ENCODE data around the gene LDHB.
"Not testable (repeated sequence)": the region's sequence is repeated elsewhere in the genome, so short reads cannot be mapped to it uniquely, and the experiment has no call there.

The LDHB gene

DNA sequence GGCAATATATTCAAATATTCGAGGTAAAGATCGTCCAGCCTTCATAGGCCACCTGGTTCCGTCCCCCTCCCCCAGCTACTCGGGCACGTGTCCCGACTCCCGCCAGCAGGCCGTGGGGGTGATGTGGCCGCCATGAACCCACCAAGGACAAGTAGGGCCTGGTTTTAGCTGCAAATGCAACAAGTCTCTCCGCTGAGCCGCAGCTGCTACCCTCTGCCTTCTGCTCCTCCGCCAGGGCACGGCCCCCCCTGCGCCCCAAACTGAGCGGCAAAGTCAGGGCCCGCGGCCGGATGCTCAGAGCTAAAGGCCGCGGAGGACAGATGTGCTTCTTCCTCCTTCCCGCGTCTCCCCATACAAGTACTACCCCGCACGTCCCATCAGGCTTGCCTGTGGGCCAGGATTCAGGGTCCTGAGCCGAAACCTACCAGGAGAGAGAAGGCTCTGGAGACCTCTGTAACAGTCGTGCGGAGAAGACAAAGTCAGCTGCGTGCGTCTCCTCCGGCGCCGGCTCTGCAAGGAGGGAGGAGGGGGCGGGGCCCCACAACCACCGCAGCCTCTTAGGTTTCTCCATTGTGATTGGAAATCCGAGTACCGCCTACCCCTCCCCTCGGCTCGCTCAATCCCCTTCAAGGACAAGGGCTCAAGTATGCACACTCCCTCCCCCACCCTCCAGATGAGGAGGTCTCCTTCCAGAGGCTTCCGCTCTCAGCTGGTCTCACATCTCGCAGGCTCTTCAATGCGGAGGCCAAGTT is at the start of gene LDHB:
Gene LDHB, minus strand, starts transcription at position 517 of the 752 bp plus-strand sequence. CDS start 3,171 bp downstream, outside the sequence.
- peak; percentile 90 for DNase-seq

DNA sequence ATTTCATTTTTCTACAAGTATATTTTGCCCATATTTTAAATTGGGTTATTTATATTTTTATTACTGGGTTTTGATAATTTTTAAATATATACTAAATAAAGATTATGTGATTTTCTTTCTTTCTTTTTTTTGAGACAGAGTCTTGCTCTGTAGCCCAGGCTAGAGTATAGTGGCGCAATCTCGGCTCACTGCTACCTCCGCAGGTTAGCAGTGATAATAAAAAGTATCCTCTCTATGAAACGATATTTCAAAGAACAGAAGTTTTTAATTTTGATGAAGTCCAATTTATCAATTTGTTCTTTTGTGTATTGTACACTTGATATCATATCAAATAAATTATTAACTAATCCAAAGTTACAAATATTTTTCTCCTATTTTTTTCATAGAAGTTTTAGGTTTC is 47.2 kb upstream of the LDHB start:
- DNase-seq = no peak

DNA sequence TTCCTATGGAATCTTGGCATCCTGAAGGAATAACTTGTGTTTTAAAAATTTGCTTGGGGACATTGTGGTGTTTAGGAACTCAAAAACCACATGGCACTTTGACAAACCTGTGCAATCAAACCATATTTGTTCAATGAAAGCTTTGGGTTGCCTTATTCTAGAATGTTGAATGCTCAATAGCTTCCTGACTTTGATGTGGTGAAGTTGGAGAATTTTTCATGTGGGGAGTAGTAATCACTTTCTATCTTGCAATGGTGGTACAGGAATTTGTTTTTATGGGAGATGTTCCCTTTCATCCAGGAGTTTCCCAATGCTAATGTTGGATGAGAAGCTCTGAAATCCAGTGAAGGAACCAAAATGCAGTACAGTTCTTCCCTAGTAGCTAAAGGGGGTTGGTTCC is 42.2 kb upstream of the LDHB start:
- no peak for DNase-seq

DNA sequence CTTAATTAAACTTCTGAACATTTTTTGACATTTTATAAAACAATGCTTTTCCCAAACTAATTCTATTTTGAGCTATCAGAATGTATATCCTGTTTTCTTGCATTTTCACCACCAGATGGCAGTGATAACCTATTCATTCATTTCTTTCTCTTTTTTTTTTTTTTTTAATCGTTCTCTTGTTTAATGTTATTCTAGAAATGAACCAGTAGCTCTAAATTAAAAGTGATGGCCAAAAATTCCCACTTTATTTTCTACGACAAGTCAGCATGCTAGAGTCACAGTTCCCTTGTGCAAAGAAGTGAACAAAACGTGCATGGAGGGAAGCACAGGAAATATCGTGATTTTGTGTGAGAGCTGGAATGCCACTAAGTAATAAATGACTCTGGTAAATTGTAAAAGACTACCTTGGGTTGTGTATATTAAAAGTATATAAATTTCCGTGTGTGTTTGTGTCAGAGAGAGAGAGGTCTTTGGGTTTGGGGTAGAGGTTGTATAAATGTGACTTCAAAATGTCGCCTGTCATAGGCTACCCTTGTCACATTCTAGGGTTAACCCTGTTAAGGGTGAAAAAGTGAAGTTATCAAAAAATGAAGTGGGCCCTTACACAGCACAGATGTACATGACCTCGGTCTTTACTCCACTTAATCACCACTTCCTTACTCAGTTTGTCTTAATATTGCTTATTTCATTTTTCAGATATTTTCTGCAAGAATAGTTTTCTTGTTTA is 40.4 kb upstream of the LDHB start:
- DNase-seq = peak; percentile 20

DNA sequence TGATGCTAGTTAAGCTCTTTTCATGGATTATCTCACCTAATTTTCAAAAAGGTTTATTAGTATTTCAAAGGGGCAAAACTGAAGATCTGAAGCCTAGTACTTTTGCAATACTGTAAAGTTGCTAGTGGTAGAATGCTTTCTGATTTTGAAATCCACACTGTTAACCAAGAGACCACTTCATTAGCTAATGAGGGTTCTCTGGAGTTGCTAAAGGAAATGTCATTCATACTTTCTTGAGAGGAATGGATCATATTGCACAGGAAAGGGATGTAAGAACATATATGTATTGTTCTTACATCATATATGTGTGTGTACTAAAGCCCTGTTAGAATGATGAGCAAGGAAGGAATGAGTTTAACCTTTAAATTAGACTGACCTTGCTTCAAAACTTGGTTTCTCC is 39.0 kb upstream of the LDHB start:
- no peak for DNase-seq

DNA sequence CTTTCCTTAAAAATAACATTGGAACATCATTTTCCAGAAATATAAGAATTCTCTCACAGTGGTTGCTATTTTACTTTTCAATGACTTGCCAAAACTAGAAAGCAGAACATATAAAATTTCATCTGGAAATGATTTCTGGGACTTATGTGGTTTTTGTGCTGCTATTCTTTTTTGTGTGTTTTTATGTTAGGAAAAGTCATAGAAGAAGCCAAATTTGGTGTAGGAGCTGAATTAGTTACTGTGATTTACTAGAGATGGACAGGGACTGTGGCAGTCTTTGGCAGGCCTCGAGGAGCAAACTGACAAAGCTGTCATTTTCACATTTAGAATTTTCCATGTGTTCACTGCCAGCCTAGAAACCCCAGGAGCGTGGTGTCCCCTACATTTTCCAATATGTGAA is 38.3 kb upstream of the LDHB start:
- no peak for DNase-seq

DNA sequence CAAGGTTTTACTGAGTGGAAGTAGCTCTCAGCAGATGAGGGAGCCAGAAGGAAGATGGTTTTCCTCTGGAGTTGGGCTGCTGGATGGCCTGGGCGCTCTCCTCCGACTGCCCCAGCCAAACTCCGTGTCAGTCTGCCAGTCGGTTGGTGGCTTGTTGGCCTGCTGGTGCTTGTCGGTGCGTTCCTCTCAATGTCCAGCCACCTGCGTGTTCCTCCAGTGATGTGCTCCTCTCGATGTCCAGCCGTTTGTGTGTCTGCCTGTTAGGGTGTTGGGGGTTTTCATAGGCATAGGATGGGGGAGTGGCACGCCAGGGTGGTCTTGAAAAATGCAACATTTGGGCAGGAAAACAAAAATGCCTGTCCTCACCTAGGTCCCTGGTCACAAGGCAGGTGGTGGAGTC is 37.0 kb upstream of the LDHB start:
- no peak for DNase-seq

DNA sequence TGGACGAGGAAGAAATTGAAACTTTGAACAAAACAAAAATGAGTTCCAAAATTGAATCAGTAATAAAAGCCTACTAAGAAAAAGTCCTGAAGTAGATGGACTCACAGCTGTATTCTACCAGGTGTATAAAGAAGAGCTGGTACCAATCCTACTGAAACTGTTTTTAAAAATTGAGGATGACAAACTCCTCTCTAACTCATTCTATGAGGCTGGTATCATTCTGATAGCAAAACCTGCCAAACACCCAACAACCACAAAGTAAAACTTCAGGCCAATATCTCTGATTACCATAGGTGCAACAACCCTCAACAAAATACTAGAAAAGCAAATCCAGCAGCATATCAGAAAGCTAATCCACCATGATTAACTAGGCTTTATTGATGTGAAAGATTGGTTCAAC is 33.9 kb upstream of the LDHB start:
- DNase-seq = no peak

DNA sequence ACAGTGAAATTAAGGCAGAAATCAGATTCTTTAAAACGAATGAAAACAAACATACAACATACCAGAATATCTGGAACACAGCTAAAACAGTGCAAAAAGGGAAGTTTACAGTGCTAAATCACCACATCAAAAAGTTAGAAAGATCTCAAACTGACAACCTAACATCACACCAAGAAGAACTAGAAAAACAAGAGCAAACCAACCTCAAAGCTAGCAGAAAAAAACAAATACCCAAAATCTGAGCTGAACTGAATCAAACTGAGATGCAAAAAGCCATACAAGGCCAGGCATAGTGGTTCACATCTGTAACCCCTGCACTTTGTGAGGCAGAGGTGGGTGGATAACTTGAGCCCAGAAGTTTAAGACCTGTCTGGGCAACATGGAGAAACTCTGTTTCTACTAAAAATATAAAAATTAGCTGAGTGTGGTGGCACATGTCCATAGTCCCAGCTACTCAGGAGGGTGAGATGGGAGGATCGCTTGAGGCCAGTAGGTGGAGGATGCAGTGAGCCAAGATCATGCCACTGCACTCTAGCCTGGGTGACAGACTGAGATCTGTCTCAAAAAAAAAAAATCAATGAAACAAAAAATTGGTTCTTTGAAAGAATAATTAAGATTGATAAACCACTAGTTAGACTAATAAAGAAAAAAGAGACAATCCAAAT is 33.2 kb upstream of the LDHB start:
- no peak for DNase-seq

DNA sequence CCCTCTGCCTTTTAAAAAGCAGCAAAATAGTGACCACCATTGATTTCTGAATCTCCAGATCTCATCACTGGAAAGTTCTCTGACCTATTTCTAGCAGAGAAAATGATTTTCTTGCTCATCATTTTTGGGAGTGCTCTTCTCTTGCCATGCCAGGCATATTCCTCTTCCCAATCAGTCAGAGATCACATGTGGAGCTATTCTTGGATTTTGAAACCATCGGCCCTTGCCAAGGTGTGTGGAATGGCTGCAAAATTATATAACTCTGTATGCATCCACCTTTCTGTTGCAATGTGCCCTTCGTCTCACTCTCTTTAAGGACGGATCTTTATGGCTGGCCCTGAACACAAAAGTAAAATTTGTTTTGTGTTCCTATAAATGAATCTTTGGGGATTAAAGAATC is 25.5 kb upstream of the LDHB start:
- no peak for DNase-seq

DNA sequence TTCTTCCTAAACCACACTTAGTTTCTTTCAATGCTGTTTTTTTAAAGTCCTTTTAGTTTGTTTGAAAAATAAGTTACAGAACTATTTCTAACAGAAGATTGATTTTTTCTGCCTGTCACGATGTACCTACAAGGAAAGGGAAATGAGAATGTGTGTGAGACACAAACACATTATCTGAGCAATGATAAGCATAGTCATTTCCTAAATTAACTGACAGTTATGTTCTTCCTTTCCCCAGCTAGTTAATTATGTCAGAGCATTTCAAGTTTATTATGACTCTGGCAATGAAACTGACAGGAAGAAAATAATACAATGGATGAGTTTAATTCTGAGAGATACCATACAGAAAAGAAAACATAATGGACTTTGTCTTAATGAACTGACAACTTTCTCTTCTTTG is 21.3 kb upstream of the LDHB start:
- DNase-seq = no peak

DNA sequence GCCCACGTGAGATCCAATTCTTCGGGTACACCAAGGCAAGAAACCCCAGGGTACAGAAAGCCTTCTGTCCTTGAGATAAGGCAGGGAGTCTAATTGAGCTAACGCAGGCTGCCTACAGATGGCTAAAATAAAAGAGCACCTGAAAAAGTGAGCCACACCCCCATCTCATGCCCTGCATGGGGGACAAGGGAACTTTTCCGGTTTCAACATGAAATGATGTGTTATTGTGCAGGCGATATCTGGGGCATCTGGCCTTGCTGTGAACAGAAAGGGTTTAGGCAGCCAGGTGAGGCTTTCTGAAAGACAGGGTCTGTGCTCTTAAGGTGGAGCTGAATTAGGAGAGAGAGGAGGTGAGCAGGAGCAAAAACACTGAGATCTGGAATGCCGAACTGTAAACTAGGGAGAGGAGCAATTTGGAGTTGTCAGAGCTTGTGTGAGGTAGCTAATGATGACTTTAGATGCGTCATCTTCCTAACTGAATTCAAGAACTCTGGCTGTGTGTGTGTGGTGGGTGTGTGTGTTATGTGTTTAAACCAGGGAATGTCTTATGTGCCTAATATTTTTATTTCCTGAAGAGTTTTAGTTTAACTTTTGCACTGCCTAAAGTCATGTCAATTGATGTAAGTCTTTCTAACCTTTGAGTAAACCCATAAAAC is 20.1 kb upstream of the LDHB start:
- no peak for DNase-seq

DNA sequence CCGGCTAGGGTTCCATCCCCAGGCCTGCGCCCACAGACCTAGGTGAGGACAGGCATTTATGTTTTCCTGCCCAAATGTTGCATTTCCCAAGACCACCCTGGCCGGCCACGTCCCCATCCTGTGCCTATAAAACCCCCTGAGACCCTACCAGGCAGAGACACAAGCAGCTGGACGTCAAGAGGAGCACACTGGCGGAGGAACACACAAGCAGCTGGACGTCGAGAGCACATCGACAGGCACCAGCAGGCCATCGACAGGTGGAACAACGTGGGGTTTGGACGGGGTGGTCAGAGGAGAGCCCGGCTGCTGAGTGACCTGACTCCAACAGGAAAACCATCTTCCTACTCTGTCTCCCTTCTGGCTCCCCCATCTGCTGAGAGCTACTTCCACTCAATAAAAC is 19.6 kb upstream of the LDHB start:
- no peak for DNase-seq

DNA sequence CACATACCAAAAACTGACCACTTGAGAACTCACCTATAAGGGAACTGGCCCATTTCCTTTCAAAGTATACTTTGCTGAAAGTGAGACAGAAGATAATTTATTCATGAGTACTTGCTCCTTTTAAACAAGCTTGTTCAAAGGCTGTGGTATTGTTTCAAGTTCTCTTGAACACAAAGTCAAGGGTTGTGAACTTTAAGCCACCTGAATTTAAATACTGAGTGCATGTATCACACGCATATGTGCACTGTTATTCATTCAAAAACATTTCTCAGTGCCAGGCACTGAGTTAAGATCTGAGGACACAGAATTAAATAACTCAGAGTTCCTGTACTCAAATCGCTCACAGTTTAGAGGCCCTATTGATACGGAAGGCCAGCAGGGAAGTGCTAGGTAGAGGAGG is 19.1 kb upstream of the LDHB start:
- no peak for DNase-seq

DNA sequence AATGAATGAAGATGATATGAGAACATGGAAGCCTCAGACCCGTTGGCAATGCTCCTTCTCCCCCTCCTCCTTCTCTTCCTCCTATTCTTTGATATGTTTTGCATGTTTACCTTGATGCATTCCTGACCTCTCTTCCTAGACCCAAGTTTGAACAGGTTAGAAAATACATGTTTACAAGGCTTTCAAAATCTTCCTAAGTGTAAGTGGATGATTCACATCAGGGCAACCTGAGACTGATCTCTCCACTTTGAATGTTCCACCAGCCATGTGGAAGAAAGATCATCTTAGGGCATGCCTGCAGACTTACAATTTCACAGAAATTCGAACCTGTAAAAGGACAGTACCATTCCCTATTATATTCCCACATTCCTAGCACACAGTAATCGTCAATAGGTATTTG is 18.0 kb upstream of the LDHB start:
- DNase-seq = no peak

DNA sequence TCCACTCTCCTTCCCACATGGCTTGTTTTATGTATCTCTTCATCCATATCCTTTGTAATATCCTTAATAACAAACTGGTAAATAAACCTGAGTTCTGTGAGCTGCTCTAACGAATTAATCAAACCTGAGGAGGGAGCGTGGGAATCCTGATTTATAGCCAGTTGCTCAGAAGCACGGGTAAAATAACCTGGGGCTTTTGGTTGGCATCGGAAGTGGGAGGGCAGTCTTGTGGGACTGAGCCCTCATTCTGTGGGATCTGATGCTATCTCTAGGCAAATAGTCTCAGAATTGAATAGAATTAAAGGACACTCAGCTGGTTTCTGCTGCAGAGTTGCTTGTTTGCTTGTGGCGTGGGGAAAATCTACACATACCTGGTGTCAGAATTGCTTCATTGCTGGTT is 17.5 kb upstream of the LDHB start:
- DNase-seq = no peak

DNA sequence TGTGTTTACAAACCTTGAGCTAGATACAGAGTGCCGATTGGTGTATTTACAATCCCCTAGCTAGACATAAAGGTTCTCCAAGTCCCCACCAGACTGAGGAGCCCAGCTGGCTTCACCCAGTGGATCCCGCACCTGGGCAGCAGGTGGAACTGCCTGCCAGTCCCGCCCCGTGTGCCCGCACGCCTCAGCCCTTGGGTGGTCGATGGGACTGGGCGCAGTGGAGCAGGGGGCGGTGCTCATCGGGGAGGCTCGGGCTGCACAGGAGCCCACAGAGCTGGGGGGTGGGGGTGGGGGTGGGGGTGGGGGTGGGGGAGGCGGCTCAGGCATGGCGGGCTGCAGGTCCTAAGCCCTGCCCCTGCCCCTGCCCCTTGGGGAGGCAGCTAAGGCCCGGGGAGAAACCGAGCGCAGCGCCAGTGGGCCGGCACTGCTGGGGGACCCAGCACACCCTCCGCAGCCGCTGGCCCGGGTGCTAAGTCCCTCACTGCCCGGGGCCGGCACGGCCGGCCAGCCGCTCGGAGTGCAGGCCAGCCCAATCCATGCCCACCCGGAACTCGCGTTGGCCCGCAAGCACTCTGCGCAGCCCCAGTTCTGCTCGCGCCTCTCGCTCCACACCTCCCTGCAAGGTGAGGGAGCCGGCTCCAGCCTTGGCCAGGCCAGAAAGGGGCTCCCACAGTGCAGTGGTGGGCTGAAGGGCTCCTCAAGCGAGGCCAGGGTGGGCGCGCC is 16.3 kb upstream of the LDHB start:
- DNase-seq = not testable (repeated sequence)

DNA sequence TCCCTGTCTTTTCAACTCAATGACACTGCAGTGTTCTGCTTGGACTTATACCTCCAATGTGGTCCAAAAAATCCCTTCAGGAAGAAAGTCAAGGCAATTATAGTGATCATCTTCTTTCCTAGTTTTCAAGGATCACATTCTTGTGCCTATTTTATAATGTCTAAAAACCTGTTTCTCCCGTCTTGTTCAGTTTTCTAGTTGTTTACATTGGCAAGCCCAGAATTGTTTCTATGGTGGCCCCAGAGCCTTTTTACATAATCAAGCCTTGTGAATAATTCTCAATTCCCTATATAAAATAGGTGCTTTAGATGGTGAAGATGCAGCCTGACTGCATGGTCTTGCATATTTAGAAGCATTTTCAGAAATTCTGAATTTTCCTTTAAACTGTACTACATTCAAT is 14.5 kb upstream of the LDHB start:
- DNase-seq = no peak

DNA sequence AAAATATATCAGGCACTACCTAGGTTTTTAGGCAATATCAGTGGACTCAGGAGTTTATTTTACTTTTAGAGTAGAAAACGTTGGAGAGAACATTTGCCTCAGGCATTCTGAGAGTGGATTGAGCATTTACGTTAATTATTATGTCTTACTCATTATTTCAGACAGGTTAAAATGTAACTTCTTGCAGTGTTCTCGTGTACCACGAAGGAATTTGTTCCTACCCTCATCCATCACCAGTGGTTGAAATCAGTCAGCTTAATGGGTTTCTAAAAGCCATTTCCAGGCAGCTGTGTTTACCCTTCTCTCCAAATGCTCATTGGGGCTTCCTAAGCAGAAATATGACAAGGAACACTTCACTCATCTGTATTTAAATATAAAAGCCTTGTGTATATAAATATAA is 9.1 kb upstream of the LDHB start:
- DNase-seq = peak; percentile 82

DNA sequence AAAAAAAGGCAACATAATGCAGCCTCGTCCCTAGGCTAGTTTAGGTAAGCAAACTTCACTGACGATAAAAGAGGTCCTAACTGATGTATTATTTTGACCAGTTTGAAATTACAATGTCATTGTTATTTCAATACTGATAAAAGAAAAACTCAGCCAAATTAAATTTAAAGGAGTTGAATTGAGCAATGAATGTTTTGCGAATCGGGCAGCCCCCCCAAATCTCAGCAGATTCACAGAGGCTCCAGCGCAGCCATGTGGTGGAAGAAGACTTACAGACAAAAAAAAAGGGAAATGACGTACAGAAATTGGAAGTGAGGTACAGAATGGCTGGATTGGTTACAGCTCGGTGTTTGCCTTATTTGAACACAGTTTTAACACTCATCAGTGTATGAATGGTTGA is 8.2 kb upstream of the LDHB start:
- DNase-seq = no peak

DNA sequence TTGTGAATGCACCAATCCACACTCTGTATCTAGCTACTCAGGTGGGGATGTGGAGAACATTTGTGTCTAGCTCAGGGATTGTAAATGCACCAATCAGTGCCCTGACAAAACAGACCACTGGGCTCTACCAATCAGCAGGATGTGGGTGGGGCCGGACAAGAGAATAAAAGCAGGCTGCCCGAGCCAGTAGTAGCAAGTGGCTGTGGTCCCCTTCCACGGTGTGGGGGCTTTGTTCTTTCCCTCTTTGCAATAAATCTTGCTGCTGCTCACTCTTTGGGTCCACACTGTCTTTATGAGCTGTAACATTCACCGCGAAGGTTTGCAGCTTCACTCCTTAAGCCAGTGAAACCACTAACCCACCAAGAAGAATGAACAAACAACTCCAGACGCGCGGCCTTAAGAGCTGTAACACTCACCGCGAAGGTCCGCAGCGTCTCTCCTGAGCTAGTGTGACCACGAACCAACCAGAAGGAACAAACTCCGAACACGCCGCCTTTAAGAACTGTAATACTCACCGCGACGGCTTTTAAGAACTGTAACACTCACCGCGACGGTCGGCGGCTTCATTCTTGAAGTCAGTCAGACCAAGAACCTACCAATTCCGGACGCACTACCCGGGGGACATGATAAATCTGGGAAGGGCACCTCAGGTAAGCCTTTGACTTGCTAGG is 4.6 kb upstream of the LDHB start:
- no peak for DNase-seq

DNA sequence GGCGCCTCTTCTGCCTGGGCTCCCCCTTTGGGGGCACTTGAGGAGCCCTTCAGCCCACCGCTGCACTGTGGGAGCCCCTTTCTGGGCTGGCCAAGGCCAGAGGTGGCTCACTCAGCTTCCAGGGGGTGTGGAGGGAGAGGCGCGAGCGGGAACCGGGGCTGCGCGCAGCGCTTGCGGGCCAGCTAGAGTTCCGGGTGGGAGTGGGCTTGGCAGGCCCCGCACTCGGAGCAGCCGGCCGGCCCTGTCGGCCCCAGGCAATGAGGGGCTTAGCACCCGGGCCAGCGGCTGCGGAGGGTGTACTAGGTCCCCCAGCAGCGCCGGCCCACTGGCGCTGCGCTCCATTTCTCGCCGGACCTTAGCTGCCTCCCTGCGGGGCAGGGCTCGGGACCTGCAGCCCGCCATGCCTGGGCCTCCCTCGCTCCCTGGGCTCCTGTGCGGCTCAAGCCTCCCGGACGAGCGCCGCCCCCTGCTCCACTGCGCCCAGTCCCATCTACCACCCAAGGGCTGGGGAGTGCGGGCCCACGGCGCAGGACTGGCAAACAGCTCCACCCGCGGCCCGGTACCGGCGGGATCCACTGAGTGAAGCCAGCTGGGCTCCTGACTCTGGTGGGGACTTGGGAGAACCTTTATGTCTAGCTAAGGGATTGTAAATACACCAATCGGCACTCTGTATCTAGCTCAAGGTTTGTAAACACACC is 3.9 kb upstream of the LDHB start:
- DNase-seq = not testable (repeated sequence)
